Thymus (tissue), 11 donors: ENCODE data around the gene ADIPOR2. TPM values are rescaled to one million over a fixed set of nuclear protein-coding genes. Genes with fewer than 3 reads are reported as not detected.

ENCODE experiments used
- DNase-seq, 9 donors: peaks; one replicate each; pipeline ENCODE4 v3.0.0-alpha.2; 2013; ENCODE audit warnings: low spot score in 9 of 9, low read depth in 6 of 9, missing footprints in 1 of 9
- H3K27ac ChIP-seq, 2 donors: one replicate each; pipeline ENCODE4 v1.5.1; 2013; ENCODE audit warnings: control low read depth in 1 of 2, low read depth in 1 of 2, low read length in 1 of 2, mild to moderate bottlenecking in 1 of 2, moderate library complexity in 1 of 2
- H3K27me3 ChIP-seq, 2 donors: one replicate each; pipeline ENCODE4 v1.5.1; 2013; ENCODE audit warnings: low read length in 1 of 2; ENCODE audit not compliant: control insufficient read depth in 2 of 2, insufficient read depth in 1 of 2
- H3K36me3 ChIP-seq, 2 donors: one replicate each; pipeline ENCODE4 v1.5.1; 2013; ENCODE audit warnings: low read length in 1 of 2, mild to moderate bottlenecking in 1 of 2, moderate library complexity in 1 of 2; ENCODE audit not compliant: control insufficient read depth in 2 of 2, insufficient read depth in 2 of 2
- H3K4me1 ChIP-seq, 2 donors: one replicate each; pipeline ENCODE4 v1.5.1; 2013; ENCODE audit warnings: low read length in 2 of 2; ENCODE audit not compliant: control insufficient read depth in 2 of 2, insufficient read depth in 2 of 2
- H3K4me3 ChIP-seq, 2 donors: one replicate each; pipeline ENCODE4 v1.5.1; 2013; ENCODE audit warnings: low read length in 2 of 2, control low read depth in 1 of 2, mild to moderate bottlenecking in 1 of 2
- H3K9me3 ChIP-seq, 2 donors: one replicate each; pipeline ENCODE4 v1.5.1; 2013; ENCODE audit warnings: low read length in 1 of 2, mild to moderate bottlenecking in 1 of 2; ENCODE audit not compliant: control insufficient read depth in 2 of 2, insufficient read depth in 1 of 2
- WGBS: extraction: QIAGEN DNeasy Blood & Tissue Kit; methylation state at CpG from one replicate; pipeline ENCODE4 v1.1.7; 2013; 5-methylcytosine and 5-hydroxymethylcytosine counted together
- polyA plus RNA-seq: library from polyadenylated mRNA; stranded (reverse); fragments of 200-250 nt; gene quantifications from one replicate; pipeline ENCODE4 v1.2.3, GENCODE V29; 2013
- total RNA-seq: library from RNA; stranded (reverse); fragments of 120-200 nt; gene quantifications from one replicate; pipeline ENCODE4 v1.2.4, GENCODE V29; 2013
- donor health status: healthy.

The ADIPOR2 gene
- total and polyA plus RNA-seq, 2 donors, result 17.6 to 25.6 TPM

DNA sequence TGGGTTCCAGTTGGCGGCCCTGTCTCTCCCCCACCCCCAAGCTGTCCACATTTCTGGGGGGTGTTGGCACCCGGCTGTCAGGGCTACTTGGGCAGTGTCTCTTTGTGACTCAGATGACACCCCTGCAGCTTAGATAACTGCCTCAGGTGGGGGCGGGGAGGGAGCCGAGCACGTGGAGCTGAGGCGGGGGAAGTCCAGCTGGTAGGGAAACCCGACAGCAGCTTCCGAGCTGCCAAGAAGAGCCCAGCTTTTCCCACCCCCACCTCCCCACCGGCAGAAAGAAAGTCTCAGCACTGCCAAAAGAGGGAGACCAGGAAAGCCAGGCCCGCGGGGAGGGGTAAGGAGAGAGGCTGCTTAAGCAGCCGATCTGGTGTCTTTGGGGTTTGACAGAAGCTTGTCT is 130.9 kb downstream of the ADIPOR2 start:
- WGBS, result 45% methylated on average over 12 of the region's 12 CpGs
- DNase-seq, result no peak
- no peak overlapping the region for H3K27ac ChIP-seq
- H3K4me1 ChIP-seq, result peaks cover 0 to 3% of the 10 kb centered on the region in 2 donors
- H3K36me3 ChIP-seq, result no peaks in the 10 kb centered on the region
- H3K4me3 ChIP-seq, result no peak overlapping the region
- peaks cover 28 to 51% of the 10 kb centered on the region in 2 donors for H3K27me3 ChIP-seq
- no peaks in the 10 kb centered on the region for H3K9me3 ChIP-seq

DNA sequence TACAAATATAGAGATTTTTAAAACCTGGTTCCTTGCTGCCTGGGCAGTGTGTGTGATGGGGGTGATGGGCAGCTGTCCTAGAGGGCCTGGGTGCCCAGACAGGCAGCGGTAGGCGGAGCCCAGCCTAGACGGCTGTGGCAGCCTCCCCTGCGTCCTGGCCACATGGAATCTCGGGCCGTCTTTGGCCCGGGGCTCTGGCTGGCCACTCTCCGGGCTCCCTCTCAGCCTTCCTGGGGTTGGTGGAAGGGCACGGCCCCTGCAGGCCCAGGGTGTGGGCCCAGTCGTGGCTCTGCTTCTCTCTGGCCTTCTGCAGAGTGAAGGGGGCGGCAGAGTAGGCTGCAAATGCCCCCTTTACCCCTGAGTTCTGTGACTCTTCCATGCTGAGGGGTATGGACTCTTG is 131.8 kb downstream of the ADIPOR2 start:
- Histone ChIP-seq H3K36me3 (no peaks in the 10 kb centered on the region), H3K4me3 (no peak overlapping the region), H3K9me3 (no peaks in the 10 kb centered on the region), H3K4me1 (peaks cover 0 to 3% of the 10 kb centered on the region in 2 donors), H3K27me3 (peaks cover 28 to 56% of the 10 kb centered on the region in 2 donors), H3K27ac (no peak overlapping the region)
- WGBS, result 94% methylated on average over 11 of the region's 11 CpGs
- no peak for DNase-seq

DNA sequence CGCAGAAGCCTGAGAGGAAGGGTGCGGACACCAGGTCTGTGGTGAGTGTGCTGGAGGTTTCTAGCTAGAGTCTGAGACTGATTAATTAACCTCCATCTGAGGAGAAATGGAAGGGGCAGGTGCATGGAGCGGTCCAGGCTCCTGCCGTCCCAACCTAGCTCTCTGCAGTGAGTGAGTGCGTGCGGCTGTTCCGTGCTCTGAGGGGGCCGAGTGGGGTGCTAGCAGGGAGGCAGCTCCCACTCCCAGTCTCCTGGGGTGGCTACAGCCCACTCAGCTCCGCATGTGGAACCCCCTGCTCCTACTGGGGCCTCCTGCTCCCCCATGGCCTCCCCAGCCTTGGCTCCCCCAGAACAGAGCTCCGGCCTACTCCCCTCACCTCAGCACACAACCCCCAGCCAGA is 132.4 kb downstream of the ADIPOR2 start:
- Histone ChIP-seq H3K27me3 (peaks cover 28 to 60% of the 10 kb centered on the region in 2 donors), H3K36me3 (no peaks in the 10 kb centered on the region), H3K4me1 (peaks cover 0 to 3% of the 10 kb centered on the region in 2 donors), H3K27ac (no peak overlapping the region), H3K4me3 (no peak overlapping the region), H3K9me3 (no peaks in the 10 kb centered on the region)
- 98% methylated on average over 10 of the region's 10 CpGs for WGBS
- no peak for DNase-seq

DNA sequence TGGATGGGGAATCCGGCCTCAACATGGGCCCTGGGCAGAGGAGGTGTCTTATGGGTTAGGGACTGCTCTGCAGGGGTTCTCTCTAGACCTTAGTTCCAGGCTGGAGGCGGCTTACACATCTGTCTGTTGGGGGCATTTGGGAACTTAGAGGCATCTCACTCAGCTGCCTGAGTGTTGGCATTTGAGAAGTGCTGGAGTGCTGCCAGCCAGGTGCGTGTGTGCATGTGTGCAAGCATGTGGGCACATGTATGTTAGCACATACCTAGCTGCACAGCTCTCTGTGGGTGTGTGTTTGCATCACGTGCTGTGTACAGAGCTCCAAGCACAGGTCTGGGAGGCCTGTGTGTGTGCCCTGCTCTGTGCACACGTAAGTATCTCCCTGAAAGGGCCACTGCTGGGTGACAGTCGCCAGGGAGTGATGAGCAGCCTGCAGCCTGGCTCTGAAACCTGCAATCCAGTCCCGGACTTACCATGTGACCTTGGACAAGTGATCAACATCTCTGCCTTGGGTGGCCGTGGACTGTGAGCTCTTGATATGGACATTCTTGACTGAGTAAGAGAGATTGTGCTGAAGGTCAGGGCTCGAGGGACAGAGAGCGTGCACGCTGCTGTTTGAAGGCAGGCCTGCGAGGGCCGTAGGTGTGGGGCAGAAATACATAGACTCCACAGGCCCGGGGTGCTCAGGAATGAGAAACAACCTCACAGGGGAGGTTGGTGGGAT is 134.7 kb downstream of the ADIPOR2 start:
- Histone ChIP-seq H3K4me3 (no peak overlapping the region), H3K36me3 (no peaks in the 10 kb centered on the region), H3K9me3 (no peaks in the 10 kb centered on the region), H3K27ac (no peak overlapping the region), H3K4me1 (no peaks in the 10 kb centered on the region), H3K27me3 (peaks cover 16 to 66% of the 10 kb centered on the region in 2 donors)
- WGBS, result 94% methylated on average over 14 of the region's 14 CpGs
- DNase-seq, result no peak

DNA sequence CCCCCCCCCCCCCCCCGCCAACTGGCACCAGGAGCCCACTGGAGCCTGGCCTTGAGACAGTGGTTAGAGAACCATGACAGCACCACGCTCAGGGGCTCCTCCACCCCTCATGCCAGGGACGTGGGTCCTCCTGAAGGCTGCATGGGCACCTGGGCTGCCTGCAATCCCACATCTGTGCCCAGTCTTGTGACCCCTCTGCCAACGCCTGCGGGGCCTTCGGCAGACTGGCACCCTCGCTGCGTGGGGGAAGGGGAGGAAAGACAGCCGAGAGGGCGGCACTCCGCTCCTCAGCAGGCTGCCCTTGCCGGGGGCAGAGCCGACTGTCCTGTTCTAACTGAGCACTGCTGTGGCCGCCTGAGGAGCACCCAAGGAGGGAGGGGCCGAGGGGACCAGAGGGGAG is 135.5 kb downstream of the ADIPOR2 start:
- H3K4me1 ChIP-seq, result peaks cover 0 to 2% of the 10 kb centered on the region in 2 donors
- H3K36me3 ChIP-seq, result no peaks in the 10 kb centered on the region
- no peak for DNase-seq
- no peaks in the 10 kb centered on the region for H3K9me3 ChIP-seq
- no peak overlapping the region for H3K4me3 ChIP-seq
- 89% methylated on average over 15 of the region's 15 CpGs for WGBS
- peaks cover 10 to 66% of the 10 kb centered on the region in 2 donors for H3K27me3 ChIP-seq
- H3K27ac ChIP-seq, result no peak overlapping the region

DNA sequence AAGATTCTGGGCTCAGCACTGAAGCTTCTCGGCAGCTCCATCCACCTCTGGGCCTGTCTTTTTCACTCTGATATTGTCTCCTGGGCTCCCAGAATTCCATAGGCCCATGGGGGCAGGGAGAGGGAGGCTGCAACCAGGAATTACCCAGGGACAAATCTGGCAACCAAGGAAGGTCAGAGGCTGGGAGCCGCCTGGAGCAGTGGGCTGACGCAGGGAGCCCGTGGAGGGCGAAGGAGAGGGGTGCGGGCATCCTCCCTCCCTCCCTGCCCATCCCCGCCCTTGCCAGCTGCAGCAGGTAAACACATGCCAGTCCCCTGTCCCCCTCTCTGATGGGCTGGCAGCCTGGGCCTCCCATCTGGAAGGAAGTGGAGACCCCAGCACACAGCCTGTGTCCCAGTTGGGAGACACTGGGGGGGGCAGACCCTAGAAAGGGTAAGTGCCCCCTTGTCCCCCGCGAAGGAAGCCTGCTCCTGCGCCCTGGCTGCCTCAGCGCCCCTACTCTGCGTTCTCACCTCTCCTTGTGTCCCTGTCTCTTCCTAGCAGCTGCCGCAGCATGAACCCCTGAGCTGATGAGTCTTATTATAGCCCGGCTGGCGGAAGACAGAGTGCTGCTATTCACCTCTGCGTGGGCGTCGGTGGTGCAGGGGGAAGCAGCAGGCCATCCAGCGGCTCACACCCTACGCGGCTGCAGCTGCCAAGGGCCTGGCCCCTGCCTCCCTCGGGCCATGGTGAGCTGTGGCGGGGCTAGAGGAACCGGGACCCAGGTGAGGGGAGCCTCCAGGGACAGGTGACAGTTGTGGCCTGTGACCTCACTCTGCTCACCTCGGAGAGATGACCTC is 136.2 kb downstream of the ADIPOR2 start:
- DNase-seq, result no peak
- H3K27me3 ChIP-seq, result peaks cover 11 to 66% of the 10 kb centered on the region in 2 donors
- H3K4me1 ChIP-seq, result peaks cover 0 to 3% of the 10 kb centered on the region in 2 donors

DNA sequence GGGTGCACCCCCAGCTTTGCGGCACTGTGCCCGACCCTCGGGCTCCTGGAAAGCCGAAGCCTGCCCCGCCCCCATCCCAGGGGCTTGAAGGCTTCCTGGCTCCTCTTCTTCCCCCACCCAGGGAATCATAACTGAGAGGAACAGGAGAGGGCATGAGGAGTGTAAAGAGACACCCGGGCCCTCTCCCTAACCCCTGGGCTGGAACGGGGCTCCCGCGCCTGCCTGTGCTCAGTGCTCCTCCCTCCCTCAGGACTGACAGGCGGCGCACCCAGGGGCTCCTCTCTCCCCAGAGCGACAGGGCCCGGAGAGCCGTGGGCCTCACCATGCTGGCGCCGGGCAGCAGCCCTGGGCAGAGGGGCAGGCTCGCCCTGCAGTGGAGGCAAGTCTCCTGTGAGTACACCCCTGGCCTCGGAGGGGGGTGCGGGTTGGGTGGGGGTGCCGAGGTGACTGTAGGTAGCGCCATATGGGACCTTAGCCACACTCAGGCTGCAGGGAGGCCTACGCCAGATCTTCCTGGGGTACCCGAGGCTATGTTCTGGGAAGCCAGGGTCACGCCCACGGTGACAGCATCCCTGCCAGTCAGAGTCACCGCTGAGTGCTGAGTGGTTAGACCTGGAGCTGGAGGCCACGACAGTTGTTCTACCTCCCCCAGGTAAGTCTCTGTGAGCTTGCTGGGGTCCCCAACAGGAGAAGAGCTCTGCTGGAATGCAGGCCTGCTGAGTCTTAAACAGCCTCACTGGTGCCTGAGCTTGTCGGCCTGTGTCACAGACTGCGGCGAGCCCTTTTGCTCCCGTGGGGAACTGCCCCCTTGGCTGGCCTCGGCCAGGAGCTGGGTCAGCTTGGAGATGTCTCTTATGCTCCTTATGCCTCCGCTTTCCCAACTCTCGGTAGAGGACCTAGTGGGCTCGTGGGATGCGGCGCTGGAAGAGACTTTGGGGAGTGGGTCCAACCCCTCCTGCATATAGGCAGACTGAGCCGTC is 137.2 kb downstream of the ADIPOR2 start:
- H3K27me3 ChIP-seq, result peaks cover 9 to 63% of the 10 kb centered on the region in 2 donors
- no peaks in the 10 kb centered on the region for H3K9me3 ChIP-seq
- H3K36me3 ChIP-seq, result no peaks in the 10 kb centered on the region
- H3K4me3 ChIP-seq, result no peak overlapping the region
- DNase-seq, result no peak
- 92% methylated on average over 38 of the region's 38 CpGs for WGBS
- H3K27ac ChIP-seq, result no peak overlapping the region
- H3K4me1 ChIP-seq, result peaks cover 0 to 3% of the 10 kb centered on the region in 2 donors

More for the DNA sequence above, 136.2 kb downstream of the ADIPOR2 start:
- WGBS, result 88% methylated on average over 25 of the region's 25 CpGs
- Histone ChIP-seq H3K27ac (no peak overlapping the region), H3K36me3 (no peaks in the 10 kb centered on the region), H3K4me3 (no peak overlapping the region), H3K9me3 (no peaks in the 10 kb centered on the region)

DNA sequence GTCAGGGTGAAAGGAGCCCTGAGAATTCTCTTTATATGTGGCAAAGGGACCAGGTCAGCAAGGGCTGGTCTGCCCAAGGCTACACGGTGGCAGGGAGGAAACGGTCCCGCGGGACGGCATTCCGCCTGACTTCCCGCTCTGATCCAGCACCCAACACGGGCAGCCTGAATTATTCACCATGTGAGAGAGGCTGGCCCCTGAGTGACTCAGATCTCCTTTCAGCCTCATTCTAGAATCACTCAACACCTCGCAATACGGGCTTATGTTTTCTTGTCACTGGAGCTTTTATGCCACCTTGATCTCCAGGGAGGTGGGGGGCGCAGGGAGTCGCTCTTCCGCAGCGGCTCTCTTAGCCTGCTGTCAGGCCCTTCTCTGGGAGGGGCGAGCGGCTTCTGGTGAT is 138.0 kb downstream of the ADIPOR2 start:
- Histone ChIP-seq H3K36me3 (no peaks in the 10 kb centered on the region), H3K9me3 (no peaks in the 10 kb centered on the region), H3K27me3 (peaks cover 9 to 65% of the 10 kb centered on the region in 2 donors), H3K4me3 (no peak overlapping the region), H3K4me1 (peaks cover 0 to 3% of the 10 kb centered on the region in 2 donors), H3K27ac (no peak overlapping the region)
- 85% methylated on average over 16 of the region's 16 CpGs for whole genome bisulfite sequencing
- DNase-seq, result no peak
